H1 (cell line): Measurements from ENCODE around the gene MYO1D. TPM values are rescaled to one million over a fixed set of nuclear protein-coding genes. Genes with fewer than 3 reads are reported as not detected.

Experiments used
- CTCF ChIA-PET: fragments of 300-600 bp; sonication (Branson Sonifier 250); formaldehyde crosslinking; loops from one replicate; lab custom pipeline; 2021; ENCODE audit not compliant: partially characterized antibody; lab: Charles Lee
- POLR2A ChIA-PET: fragments of 300-600 bp; sonication (Branson Sonifier 250); formaldehyde crosslinking; loops from one replicate; lab custom pipeline; 2021; ENCODE audit warnings: inconsistent platforms; ENCODE audit not compliant: partially characterized antibody; lab: Charles Lee
- DNase-seq, 2 experiments: peaks; one replicate each; pipeline versions ENCODE4 v3.0.0 to v3.0.0-alpha.2; 2010 to 2022; ENCODE audit warnings: low spot score in 2 of 2, low read depth in 1 of 2, mixed read lengths in 1 of 2
- FAIRE-seq: peaks from 2 replicates; lab custom pipeline; 2011; peaks lifted over from hg19 to GRCh38; lab: Jason Lieb, UNC
- H2AFZ ChIP-seq: 2 replicates; pipeline ENCODE4 v1.8.1; 2012; ENCODE audit warnings: low read length, inconsistent platforms
- H2AK5ac ChIP-seq: 2 replicates; pipeline ENCODE4 v1.6.1; 2013; ENCODE audit warnings: low read depth, low read length
- H2BK120ac ChIP-seq: replicated peaks from 2 replicates; pipeline ENCODE3; 2013; ENCODE audit warnings: low read depth, low read length, inconsistent platforms
- H2BK12ac ChIP-seq: 2 replicates; pipeline ENCODE4 v1.6.1; 2013; ENCODE audit warnings: low read depth, low read length
- H2BK15ac ChIP-seq: 2 replicates; pipeline ENCODE4 v1.6.1; 2013; ENCODE audit warnings: low read length
- H2BK20ac ChIP-seq: 2 replicates; pipeline ENCODE4 v1.6.1; 2013; ENCODE audit warnings: low read length
- H2BK5ac ChIP-seq: 2 replicates; pipeline ENCODE4 v1.6.1; 2013; ENCODE audit warnings: low read depth, low read length
- H3K14ac ChIP-seq: 2 replicates; pipeline ENCODE4 v1.6.1; 2013; ENCODE audit warnings: inconsistent platforms; ENCODE audit not compliant: insufficient read length
- H3K18ac ChIP-seq: 2 replicates; pipeline ENCODE4 v1.6.1; 2013; ENCODE audit warnings: low read length; ENCODE audit errors: extremely low read depth
- H3K23ac ChIP-seq: 2 replicates; pipeline ENCODE4 v1.6.1; 2013; ENCODE audit warnings: inconsistent platforms; ENCODE audit not compliant: insufficient read length
- H3K23me2 ChIP-seq: 2 replicates; pipeline ENCODE4 v1.6.1; 2013; ENCODE audit warnings: low read depth, low read length
- H3K27ac ChIP-seq: 2 replicates; pipeline ENCODE4 v1.6.1; 2011; ENCODE audit warnings: low read depth, low read length, inconsistent platforms
- H3K27me3 ChIP-seq, 4 experiments: replicated peaks in 1 of 4; 1 replicate in 1 of 4; 2 replicates in 3 of 4; pipeline versions ENCODE4 v1.6.1 to v1.8.1; 2011 to 2013; ENCODE audit warnings: low read length in 3 of 4, mild to moderate bottlenecking in 3 of 4, inconsistent platforms in 2 of 4, mixed read lengths in 2 of 4, moderate library complexity in 1 of 4; ENCODE audit not compliant: control insufficient read depth in 3 of 4, insufficient read depth in 3 of 4; ENCODE audit errors: extremely low read depth in 1 of 4
- H3K36me3 ChIP-seq, 4 experiments: 2 replicates each; pipeline versions ENCODE4 v1.6.1 to v1.8.1; 2011 to 2013; ENCODE audit warnings: mild to moderate bottlenecking in 4 of 4, low read length in 3 of 4, moderate library complexity in 2 of 4, control low read depth in 1 of 4, inconsistent platforms in 1 of 4; ENCODE audit not compliant: insufficient read depth in 4 of 4, control insufficient read depth in 2 of 4
- H3K4ac ChIP-seq: replicated peaks from 2 replicates; pipeline ENCODE3; 2013; ENCODE audit warnings: low read length, low read depth, mixed read lengths, inconsistent platforms; ENCODE audit not compliant: insufficient read length
- H3K4me1 ChIP-seq, 4 experiments: replicated peaks in 1 of 4; 1 replicate in 1 of 4; 2 replicates in 3 of 4; pipeline versions ENCODE4 v1.6.1 to v1.8.1; 2011 to 2013; ENCODE audit warnings: low read length in 3 of 4, inconsistent platforms in 2 of 4, mixed read lengths in 1 of 4; ENCODE audit not compliant: insufficient read depth in 4 of 4, control insufficient read depth in 3 of 4
- H3K4me2 ChIP-seq, 2 experiments: 2 replicates each; pipeline versions ENCODE4 v1.6.1 to v1.8.1; 2011 to 2013; ENCODE audit warnings: low read depth in 2 of 2, low read length in 2 of 2, control low read depth in 1 of 2, inconsistent platforms in 1 of 2, mild to moderate bottlenecking in 1 of 2; ENCODE audit not compliant: insufficient read depth in 1 of 2
- H3K4me3 ChIP-seq, 4 experiments: fragments of 200-600, 300-600 bp in 1 of 4; sonication (generic), shearing (Covaris generic), sonication (Bioruptor Twin) in 1 of 4; 2 replicates each; pipeline versions ENCODE4 v1.5.1 to v1.8.1; 2011 to 2016; ENCODE audit warnings: low read length in 4 of 4, low read depth in 3 of 4, control low read depth in 2 of 4, inconsistent platforms in 2 of 4, mild to moderate bottlenecking in 2 of 4, mixed read lengths in 1 of 4, moderate library complexity in 1 of 4; ENCODE audit not compliant: insufficient read depth in 2 of 4; ENCODE audit errors: extremely low read depth in 1 of 4
- H3K56ac ChIP-seq: replicated peaks from 2 replicates; pipeline ENCODE3; 2013; ENCODE audit warnings: low read depth, mild to moderate bottlenecking, mixed read lengths, low read length, inconsistent platforms; ENCODE audit not compliant: insufficient read length
- H3K79me1 ChIP-seq: 2 replicates; pipeline ENCODE4 v1.6.1; 2013; ENCODE audit warnings: low read depth, low read length, control low read depth
- H3K79me2 ChIP-seq, 2 experiments: 2 replicates each; pipeline versions ENCODE4 v1.6.1 to v1.8.1; 2012 to 2013; ENCODE audit warnings: low read length in 2 of 2, mild to moderate bottlenecking in 2 of 2, inconsistent platforms in 1 of 2; ENCODE audit not compliant: insufficient read depth in 2 of 2, control insufficient read depth in 1 of 2
- H3K9ac ChIP-seq, 4 experiments: replicated peaks in 1 of 4; 1 replicate in 1 of 4; 2 replicates in 3 of 4; pipeline versions ENCODE4 v1.6.1 to v1.8.1; 2011 to 2013; ENCODE audit warnings: low read depth in 3 of 4, low read length in 3 of 4, control low read depth in 2 of 4, mild to moderate bottlenecking in 2 of 4, moderate library complexity in 2 of 4, inconsistent platforms in 1 of 4; ENCODE audit errors: extremely low read depth in 1 of 4
- H3K9me3 ChIP-seq, 2 experiments: 2 replicates each; pipeline versions ENCODE4 v1.6.1 to v1.8.1; 2012 to 2013; ENCODE audit warnings: mild to moderate bottlenecking in 2 of 2, moderate library complexity in 2 of 2, control low read depth in 1 of 2, inconsistent platforms in 1 of 2, low read depth in 1 of 2, low read length in 1 of 2, mixed read lengths in 1 of 2; ENCODE audit not compliant: insufficient read depth in 2 of 2
- H4K20me1 ChIP-seq, 2 experiments: replicated peaks in 1 of 2; 2 replicates each; pipeline versions ENCODE3 to v1.8.1; 2011 to 2013; ENCODE audit warnings: inconsistent platforms in 2 of 2, low read length in 2 of 2, mild to moderate bottlenecking in 1 of 2; ENCODE audit not compliant: insufficient read depth in 2 of 2, control insufficient read depth in 1 of 2
- H4K5ac ChIP-seq: 2 replicates; pipeline ENCODE4 v1.6.1; 2013; ENCODE audit warnings: low read length, low read depth, mixed read lengths, inconsistent platforms; ENCODE audit not compliant: insufficient read length
- H4K8ac ChIP-seq: 2 replicates; pipeline ENCODE4 v1.8.0; 2013; ENCODE audit warnings: mild to moderate bottlenecking, moderate library complexity, low read length, inconsistent platforms; ENCODE audit not compliant: insufficient read depth; ENCODE audit errors: extremely low read depth
- H4K91ac ChIP-seq: replicated peaks from 2 replicates; pipeline ENCODE3; 2013; ENCODE audit warnings: low read length, mixed read lengths, inconsistent platforms; ENCODE audit not compliant: insufficient read length
- KDM1A ChIP-seq: fragments of 200-600, 300-600 bp; sonication (generic); IDR thresholded peaks from 2 replicates; pipeline ENCODE4 v1.7.1; 2016; ENCODE audit warnings: mild to moderate bottlenecking, low read length, borderline replicate concordance
- SAP30 ChIP-seq: fragments of 300-600 bp; sonication (generic); IDR thresholded peaks from 2 replicates; pipeline ENCODE4 v1.7.1; 2012; ENCODE audit warnings: low read length, moderate library complexity, mild to moderate bottlenecking, inconsistent platforms; ENCODE audit not compliant: insufficient read depth, insufficient replicate concordance
- WGBS, 2 experiments: shearing (Covaris generic) in 1 of 2; methylation state at CpG; one replicate each; pipeline versions ENCODE4 v1.1.6 to v1.1.7; 2013 to 2015; ENCODE audit warnings: low lambda C conversion rate in 2 of 2, mixed read lengths in 2 of 2, inconsistent platforms in 1 of 2, low coverage in 1 of 2, missing lambda C conversion rate in 1 of 2; ENCODE audit not compliant: insufficient replicate concordance in 2 of 2, insufficient coverage in 1 of 2, insufficient read length in 1 of 2; ENCODE audit errors: extremely low coverage in 1 of 2, missing lambda C conversion rate in 1 of 2; 5-methylcytosine and 5-hydroxymethylcytosine counted together
- polyA plus RNA-seq, 7 experiments: library from polyadenylated mRNA; depleted of rRNA in 3 of 7; stranded (reverse) in 5 of 7; unstranded in 2 of 7; fragments of >200 nt in 5 of 7; fragments of 200-250 nt in 2 of 7; gene quantifications; 1 replicate in 5 of 7; 2 replicates in 1 of 7; 4 replicates in 1 of 7; pipeline versions ENCODE4 v1.2.1 to v1.2.3, GENCODE V29; 2011 to 2013; ENCODE audit warnings: missing spikeins in 2 of 7, mixed read lengths in 2 of 7
- total RNA-seq: library from RNA; stranded (reverse); fragmentation: NEBNext Ultra II Directional; extraction: Animal tissue kit (Norgen Biotek cat#: 25700); gene quantifications from 2 replicates; pipeline ENCODE4 v1.2.1, GENCODE V29; 2021

The MYO1D gene
- total and polyA plus RNA-seq, 2 of the 8 experiments (the other 6 are each of a cell fraction or from before 2014, with no cell fraction given), result 6.5 to 25.4 TPM

DNA sequence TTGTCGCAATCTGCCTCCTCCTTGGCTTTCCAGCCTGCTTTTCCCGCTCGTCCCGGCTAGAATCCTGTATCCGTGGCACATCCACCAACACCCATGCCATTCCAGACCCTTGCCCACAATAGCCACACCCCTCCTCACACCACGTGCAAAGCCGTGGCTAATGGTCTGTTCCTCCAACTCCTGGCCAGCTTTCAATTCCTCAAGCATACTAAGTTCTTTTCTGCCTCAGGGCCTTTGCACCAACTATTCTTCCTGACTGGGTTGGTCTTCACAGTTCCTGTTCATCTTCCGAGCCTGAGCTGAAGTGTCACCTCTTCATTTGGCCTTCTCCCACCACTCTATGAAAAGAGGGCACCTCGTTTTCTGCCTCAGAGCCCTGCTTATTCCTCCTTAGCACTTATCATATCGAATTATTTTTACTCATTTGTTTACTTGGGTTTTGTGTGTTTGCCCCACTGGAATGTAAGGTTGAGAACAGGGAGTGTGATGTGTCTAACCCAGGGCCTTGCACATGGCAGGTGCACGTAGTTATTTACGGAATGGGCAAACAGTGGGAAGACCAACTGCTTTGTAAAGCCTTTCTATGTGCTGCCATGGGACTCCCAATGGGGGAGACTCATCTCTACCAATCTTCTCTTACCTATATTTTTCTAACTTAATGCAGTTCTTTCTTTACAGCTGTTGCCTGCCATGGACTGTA, 321.2 kb downstream of the MYO1D start:
- ChIA-PET POLR2A (interaction anchor here (0.7 kb wide), 1 partner anchor 13 kb away, joined by 6 read pairs; no protein-coding TSS in a partner anchor), CTCF (interaction anchor here (0.6 kb wide), 1 partner anchor 41 kb away, joined by 3 read pairs; no protein-coding TSS in a partner anchor)
- H2AFZ ChIP-seq, result no peak overlapping the region
- H3K27ac ChIP-seq, result no peak overlapping the region
- 90% methylated on average over 12 of the region's 12 CpGs; no CpG with 5 or more reads in 1 of the 2 experiments for WGBS, 2 experiments
- H3K18ac ChIP-seq, result no peak overlapping the region
- no peak overlapping the region for H4K91ac ChIP-seq
- no peaks in the 10 kb centered on the region for H3K9me3 ChIP-seq
- H3K23me2 ChIP-seq, result peaks cover 3% of the 10 kb centered on the region; the same call in 1 of the 2 replicates
- H2BK15ac ChIP-seq, result no peak overlapping the region
- FAIRE-seq (no peak), DNase-seq (no peak)
- 0 out of 2 replicates have a peak overlapping the region, but pooled peaks have one; percentile 75 for H2BK12ac ChIP-seq
- H3K27me3 ChIP-seq, result no peaks in the 10 kb centered on the region
- no peak overlapping the region for H3K9ac ChIP-seq
- H3K79me1 ChIP-seq, result no peaks in the 10 kb centered on the region
- H3K23ac ChIP-seq, result no peak overlapping the region
- no peak overlapping the region for H2AK5ac ChIP-seq
- no peaks in the 10 kb centered on the region for H3K36me3 ChIP-seq
- TF ChIP-seq SAP30 (no peak), KDM1A (peak; percentile 75; the same call in 1 of the 2 replicates)
- H2BK20ac ChIP-seq, result no peak overlapping the region
- no peak overlapping the region for H2BK120ac ChIP-seq
- no peak overlapping the region for H3K56ac ChIP-seq
- H3K14ac ChIP-seq, result no peak overlapping the region
- H4K5ac ChIP-seq, result no peak overlapping the region
- no peak overlapping the region for H3K4me3 ChIP-seq
- no peaks in the 10 kb centered on the region for H3K79me2 ChIP-seq
- no peak overlapping the region for H3K4ac ChIP-seq
- H4K20me1 ChIP-seq, result no peaks in the 10 kb centered on the region
- H4K8ac ChIP-seq, result no peak overlapping the region
- no peak overlapping the region for H3K4me2 ChIP-seq
- peaks cover 0 to 5% (median 1%) of the 10 kb centered on the region in 4 experiments; a peak in 2 of 7 replicates for H3K4me1 ChIP-seq
- no peak overlapping the region for H2BK5ac ChIP-seq
